SK-N-MC (cell line): Measurements from ENCODE around the gene PRR36.

Experiments used
- EZH2 ChIP-seq: fragments of 200-600 bp; sonication (generic); IDR thresholded peaks from one replicate; pipeline ENCODE4 v1.6.1; 2017; ENCODE audit warnings: antibody characterized with exemption
- FOXP2 ChIP-seq: optimal IDR thresholded peaks from 2 replicates; pipeline ENCODE3; 2011; ENCODE audit warnings: mild to moderate bottlenecking, moderate library complexity; ENCODE audit not compliant: insufficient read depth; ENCODE audit errors: extremely low read length, control extremely low read depth
- POLR2AphosphoS5 ChIP-seq: IDR thresholded peaks from 2 replicates; pipeline ENCODE4 v1.6.1; 2012; ENCODE audit warnings: mild to moderate bottlenecking, low read depth, low read length, borderline replicate concordance

GRCh38 chr19:7910321-7911161 is 36.4 kb upstream of the PRR36 start:
- TF ChIP-seq EZH2 (no peak), POLR2AphosphoS5 (no peak), FOXP2 (no peak)
